ENCODE data around the gene GRIP1. TPM values are rescaled to one million over a fixed set of nuclear protein-coding genes. Genes with fewer than 3 reads are reported as not detected.

The GRIP1 gene
- total RNA-seq, 2 donors from 2014 or later: 5.2 to 19.5 TPM

- Histone ChIP-seq H3K36me3 (no peaks in the 10 kb centered on the region), H3K9me3 (no peaks in the 10 kb centered on the region), H3K27ac (no peak overlapping the region), H3K4me3 (no peak overlapping the region), H3K27me3 (replicated peaks; ENCODE audit: insufficient read depth) (no peaks in the 10 kb centered on the region), H3K4me1 (replicated peaks) (no peaks in the 10 kb centered on the region)
- TF ChIP-seq CTCF (IDR thresholded peaks at IDR 0.05) (no peak), POLR2A (IDR thresholded peaks at IDR 0.05) (no peak), POLR2AphosphoS5 (IDR thresholded peaks at IDR 0.05) (no peak)
- DNase-seq (ENCODE audit: low spot score): no peak
- 84% methylated on average over 3 of the region's 3 CpGs for WGBS
- intact Hi-C loops (cut with DNase I): no loop called here
Measured at GRCh38 chr12:66537876-66538275, 141.0 kb downstream of the GRIP1 start.

- Histone ChIP-seq H3K4me1 (replicated peaks) (no peaks in the 10 kb centered on the region), H3K9me3 (no peaks in the 10 kb centered on the region), H3K27me3 (replicated peaks; ENCODE audit: insufficient read depth) (no peaks in the 10 kb centered on the region), H3K4me3 (no peak overlapping the region), H3K27ac (no peak overlapping the region), H3K36me3 (no peaks in the 10 kb centered on the region)
- WGBS: 96% methylated on average over 2 of the region's 2 CpGs
- no peak for TF ChIP-seq POLR2AphosphoS5 (IDR thresholded peaks at IDR 0.05)
- intact Hi-C loops (cut with DNase I): no loop called here
- no peak for DNase-seq (ENCODE audit: low spot score)
Measured at GRCh38 chr12:66533767-66534166, 145.1 kb downstream of the GRIP1 start.

GRCh38 chr12:66531766-66532165 is 147.1 kb downstream of the GRIP1 start:
- no peaks in the 10 kb centered on the region for H3K36me3 ChIP-seq
- intact Hi-C loops (cut with DNase I): no loop called here
- 61% methylated on average over 2 of the region's 2 CpGs for WGBS
- H3K27ac ChIP-seq: no peak overlapping the region
- H3K9me3 ChIP-seq: no peaks in the 10 kb centered on the region
- no peak overlapping the region for H3K4me3 ChIP-seq
- no peaks in the 10 kb centered on the region for H3K4me1 ChIP-seq (replicated peaks)
- no peak for DNase-seq (ENCODE audit: low spot score)
- TF ChIP-seq POLR2A (IDR thresholded peaks at IDR 0.05): no peak
- TF ChIP-seq POLR2AphosphoS5 (IDR thresholded peaks at IDR 0.05): no peak
- TF ChIP-seq CTCF (IDR thresholded peaks at IDR 0.05): no peak
- no peaks in the 10 kb centered on the region for H3K27me3 ChIP-seq (replicated peaks; ENCODE audit: insufficient read depth)

- H3K27ac ChIP-seq: no peak overlapping the region
- intact Hi-C loops (cut with DNase I): no loop called here
- no peak for TF ChIP-seq POLR2A (IDR thresholded peaks at IDR 0.05)
- no peak for TF ChIP-seq CTCF (IDR thresholded peaks at IDR 0.05)
- TF ChIP-seq POLR2AphosphoS5 (IDR thresholded peaks at IDR 0.05): no peak
- no peaks in the 10 kb centered on the region for H3K36me3 ChIP-seq
- DNase-seq (ENCODE audit: low spot score): no peak
- H3K4me3 ChIP-seq: no peak overlapping the region
- WGBS: 52% methylated on average over 1 of the region's 1 CpG
- H3K9me3 ChIP-seq: no peaks in the 10 kb centered on the region
- no peaks in the 10 kb centered on the region for H3K4me1 ChIP-seq (replicated peaks)
- no peaks in the 10 kb centered on the region for H3K27me3 ChIP-seq (replicated peaks; ENCODE audit: insufficient read depth)
Measured at GRCh38 chr12:66529934-66530333, 148.9 kb downstream of the GRIP1 start.

- no peak overlapping the region for H3K27ac ChIP-seq
- H3K4me1 ChIP-seq (replicated peaks): no peaks in the 10 kb centered on the region
- H3K4me3 ChIP-seq: no peak overlapping the region
- no peaks in the 10 kb centered on the region for H3K36me3 ChIP-seq
- DNase-seq (ENCODE audit: low spot score): no peak
- WGBS: 85% methylated on average over 4 of the region's 4 CpGs
- no peaks in the 10 kb centered on the region for H3K27me3 ChIP-seq (replicated peaks; ENCODE audit: insufficient read depth)
- intact Hi-C loops (cut with DNase I): no loop called here
- TF ChIP-seq POLR2AphosphoS5 (IDR thresholded peaks at IDR 0.05): no peak
- TF ChIP-seq POLR2A (IDR thresholded peaks at IDR 0.05): no peak
- no peak for TF ChIP-seq CTCF (IDR thresholded peaks at IDR 0.05)
- no peaks in the 10 kb centered on the region for H3K9me3 ChIP-seq
Measured at GRCh38 chr12:66516561-66516960, 162.3 kb downstream of the GRIP1 start.

Measured in prostate gland (tissue), 2 donors.